Measurements from ENCODE around the gene CRKL.
"Not testable (repeated sequence)": the region's sequence is repeated elsewhere in the genome, so short reads cannot be mapped to it uniquely, and the experiment has no call there.

Gene CRKL

GRCh38 chr22:20968281-20968977 lies 51.2 kb downstream of the CRKL start:
- Histone ChIP-seq H3K79me2 (ENCODE audit: insufficient read depth, low read length) (no peaks in the 10 kb centered on the region), H3K4me3 (ENCODE audit: low read length, poor library complexity, severe bottlenecking) (no peak overlapping the region), H4K20me1 (ENCODE audit: insufficient read depth, low read length, poor library complexity, severe bottlenecking) (no peaks in the 10 kb centered on the region), H3K4me2 (ENCODE audit: low read depth, low read length, poor library complexity, severe bottlenecking) (no peak overlapping the region), H3K9ac (ENCODE audit: low read depth, low read length, poor library complexity, severe bottlenecking) (no peak overlapping the region), H3K27me3 (ENCODE audit: insufficient read depth, low read length, poor library complexity, severe bottlenecking) (no peaks in the 10 kb centered on the region), H3K36me3 (ENCODE audit: insufficient read depth, low read length) (no peaks in the 10 kb centered on the region), H2AFZ (ENCODE audit: low read length) (no peak overlapping the region), H3K9me3 (ENCODE audit: insufficient read depth, low read depth, low read length) (no peaks in the 10 kb centered on the region), H3F3A (ENCODE audit: low read depth) (no peaks in the 10 kb centered on the region), H3K4me1 (ENCODE audit: insufficient read depth, low read length, poor library complexity, severe bottlenecking) (peaks cover 5% of the 10 kb centered on the region), H3K9me2 (replicated peaks; ENCODE audit: low read depth, low read length) (no peaks in the 10 kb centered on the region)
- TF ChIP-seq EZH2phosphoT487 (IDR thresholded peaks at IDR 0.05; ENCODE audit: borderline replicate concordance), result no peak
- no peak for TF ChIP-seq CTCF (conservative IDR thresholded peaks at IDR 0.05; ENCODE audit: low read length)

- no peak overlapping the region for H3K4me3 ChIP-seq (ENCODE audit: low read length, poor library complexity, severe bottlenecking)
- H3K4me2 ChIP-seq (ENCODE audit: low read depth, low read length, poor library complexity, severe bottlenecking), result no peak overlapping the region
- H3F3A ChIP-seq (ENCODE audit: low read depth), result no peaks in the 10 kb centered on the region
- no peaks in the 10 kb centered on the region for H3K36me3 ChIP-seq (ENCODE audit: insufficient read depth, low read length)
- H2AFZ ChIP-seq (ENCODE audit: low read length), result no peak overlapping the region
- no peaks in the 10 kb centered on the region for H3K9me2 ChIP-seq (replicated peaks; ENCODE audit: low read depth, low read length)
- no peaks in the 10 kb centered on the region for H4K20me1 ChIP-seq (ENCODE audit: insufficient read depth, low read length, poor library complexity, severe bottlenecking)
- no peak overlapping the region for H3K9ac ChIP-seq (ENCODE audit: low read depth, low read length, poor library complexity, severe bottlenecking)
- peaks cover under 1% of the 10 kb centered on the region for H3K4me1 ChIP-seq (ENCODE audit: insufficient read depth, low read length, poor library complexity, severe bottlenecking)
- H3K9me3 ChIP-seq (ENCODE audit: insufficient read depth, low read depth, low read length), result no peaks in the 10 kb centered on the region
- no peak for TF ChIP-seq EZH2phosphoT487 (IDR thresholded peaks at IDR 0.05; ENCODE audit: borderline replicate concordance)
- no peak for TF ChIP-seq CTCF (conservative IDR thresholded peaks at IDR 0.05; ENCODE audit: low read length)
- no peaks in the 10 kb centered on the region for H3K79me2 ChIP-seq (ENCODE audit: insufficient read depth, low read length)
- no peaks in the 10 kb centered on the region for H3K27me3 ChIP-seq (ENCODE audit: insufficient read depth, low read length, poor library complexity, severe bottlenecking)
These were observed 53.9 kb downstream of the CRKL start for GRCh38 chr22:20970939-20971657.

- not testable (repeated sequence) for H3K9me2 ChIP-seq (replicated peaks; ENCODE audit: low read depth, low read length); H3K9ac ChIP-seq (ENCODE audit: low read depth, low read length, poor library complexity, severe bottlenecking); H2AFZ ChIP-seq (ENCODE audit: low read length); H3K36me3 ChIP-seq (ENCODE audit: insufficient read depth, low read length); H3K9me3 ChIP-seq (ENCODE audit: insufficient read depth, low read depth, low read length); H3F3A ChIP-seq (ENCODE audit: low read depth); H3K4me2 ChIP-seq (ENCODE audit: low read depth, low read length, poor library complexity, severe bottlenecking); H3K27me3 ChIP-seq (ENCODE audit: insufficient read depth, low read length, poor library complexity, severe bottlenecking); H4K20me1 ChIP-seq (ENCODE audit: insufficient read depth, low read length, poor library complexity, severe bottlenecking); H3K4me3 ChIP-seq (ENCODE audit: low read length, poor library complexity, severe bottlenecking); H3K4me1 ChIP-seq (ENCODE audit: insufficient read depth, low read length, poor library complexity, severe bottlenecking); H3K79me2 ChIP-seq (ENCODE audit: insufficient read depth, low read length)
These were observed 54.9 kb downstream of the CRKL start for GRCh38 chr22:20972014-20972694.

Data from Loucy (cell line).